GM12878 (cell line): ENCODE data around the gene ACVR1B. TPM values are rescaled to one million over a fixed set of nuclear protein-coding genes. Genes with fewer than 3 reads are reported as not detected.

Experiments
- ATAC-seq: fragments of 200-7000 bp; cut with Tn5 transposase; 3 replicates; pipeline ENCODE4 v1.9.1; 2020; ENCODE audit warnings: mild to moderate bottlenecking, moderate library complexity
- BruUV-seq: library from RNA; stranded (reverse); fragments of 400-500 nt; replicated peaks from 2 replicates; lab custom pipeline; 2021; lab: Mats Ljungman, UMichigan
- CTCF ChIA-PET: fragments of 300-600 bp; sonication (Branson Sonifier 250); formaldehyde crosslinking; extraction: SDS; loops from one replicate; lab custom pipeline; 2021; ENCODE audit warnings: inconsistent platforms; lab: Yijun Ruan, JAX
- POLR2A ChIA-PET: fragments of 350-600 bp; formaldehyde crosslinking; extraction: SDS; loops from one replicate; lab custom pipeline; 2021; ENCODE audit warnings: inconsistent platforms; lab: Charles Lee
- RAD21 ChIA-PET: fragments of 300-600 bp; sonication (Branson Sonifier 250); formaldehyde crosslinking; loops from one replicate; lab custom pipeline; 2023; ENCODE audit warnings: antibody characterized with exemption; ENCODE audit not compliant: unreplicated experiment; lab: Charles Lee
- SMC1A ChIA-PET: fragments of 300-600 bp; sonication (Branson Sonifier 250); formaldehyde crosslinking; loops from one replicate; lab custom pipeline; 2023; ENCODE audit not compliant: unreplicated experiment, uncharacterized antibody; lab: Charles Lee
- DNase-seq: peaks from one replicate; pipeline ENCODE4 v3.0.0-alpha.2; 2011; ENCODE audit warnings: low read depth, low spot score
- FAIRE-seq: peaks from 3 replicates; lab custom pipeline; 2011; peaks lifted over from hg19 to GRCh38; lab: Jason Lieb, UNC
- H2AFZ ChIP-seq: 2 replicates; pipeline ENCODE4 v1.6.0; 2011; ENCODE audit warnings: low read depth, low read length, control low read depth; ENCODE audit not compliant: control insufficient read depth
- H3K27ac ChIP-seq: 2 replicates; pipeline ENCODE4 v1.5.1; 2011; ENCODE audit warnings: control low read depth; ENCODE audit not compliant: control insufficient read depth, insufficient read depth
- H3K27me3 ChIP-seq, 2 experiments: replicated peaks in 1 of 2; 2 replicates each; pipeline versions ENCODE4 v1.6.0 to v1.6.1; 2011; ENCODE audit warnings: low read length in 1 of 2; ENCODE audit not compliant: control insufficient read depth in 2 of 2, insufficient read depth in 2 of 2
- H3K36me3 ChIP-seq, 2 experiments: 2 replicates each; pipeline ENCODE4 v1.5.1; 2011; ENCODE audit warnings: low read length in 1 of 2; ENCODE audit not compliant: control insufficient read depth in 2 of 2, insufficient read depth in 2 of 2
- H3K4me1 ChIP-seq: 2 replicates; pipeline ENCODE4 v1.6.1; 2011; ENCODE audit warnings: mild to moderate bottlenecking, low read length, moderate library complexity, mixed read lengths; ENCODE audit not compliant: control insufficient read depth, insufficient read depth
- H3K4me2 ChIP-seq: 2 replicates; pipeline ENCODE4 v1.6.0; 2011; ENCODE audit warnings: control low read depth; ENCODE audit not compliant: control insufficient read depth, insufficient read depth
- H3K4me3 ChIP-seq: fragments of 200-600 bp; sonication (generic); 2 replicates; pipeline ENCODE4 v1.5.1; 2016
- H3K79me2 ChIP-seq: 2 replicates; pipeline ENCODE4 v1.6.0; 2011; ENCODE audit warnings: low read length; ENCODE audit not compliant: control insufficient read depth, insufficient read depth
- H3K9ac ChIP-seq: 2 replicates; pipeline ENCODE4 v1.8.0; 2011; ENCODE audit warnings: low read length, control low read depth, mixed read lengths; ENCODE audit not compliant: control insufficient read depth, insufficient read depth
- H3K9me3 ChIP-seq: replicated peaks from 3 replicates; pipeline ENCODE4 v1.5.1; 2011; ENCODE audit warnings: mild to moderate bottlenecking, low read length; ENCODE audit not compliant: control insufficient read depth, insufficient read depth
- H4K20me1 ChIP-seq: 2 replicates; pipeline ENCODE4 v1.6.0; 2011; ENCODE audit not compliant: control insufficient read depth, insufficient read depth
- BACH1 ChIP-seq: fragments of 450-650 bp; IDR thresholded peaks from 2 replicates; pipeline ENCODE4 v1.6.1; 2017; ENCODE audit warnings: mild to moderate bottlenecking, borderline replicate concordance
- BMI1 ChIP-seq: fragments of 450-650 bp; IDR thresholded peaks from 2 replicates; pipeline ENCODE4 v1.6.1; 2016; ENCODE audit warnings: mild to moderate bottlenecking, moderate library complexity, borderline replicate concordance
- ETV6 ChIP-seq, 2 experiments: fragments of 450-650 bp in 1 of 2; IDR thresholded peaks in 1 of 2; conservative IDR thresholded peaks in 1 of 2; 2 replicates each; pipeline ENCODE4 v1.6.1; 2014; ENCODE audit warnings: antibody characterized with exemption in 1 of 2, borderline replicate concordance in 1 of 2, low read depth in 1 of 2, mild to moderate bottlenecking in 1 of 2, moderate library complexity in 1 of 2
- HDGF ChIP-seq: fragments of 450-650 bp; IDR thresholded peaks from 2 replicates; pipeline ENCODE4 v1.6.1; 2016; ENCODE audit warnings: antibody characterized with exemption
- MYC ChIP-seq: IDR thresholded peaks from 2 replicates; pipeline ENCODE4 v1.6.1; 2011; ENCODE audit warnings: mild to moderate bottlenecking, low read length, moderate library complexity, inconsistent platforms; ENCODE audit not compliant: insufficient read depth, insufficient replicate concordance, insufficient read length, severe bottlenecking
- NR2F1 ChIP-seq: fragments of 450-650 bp; conservative IDR thresholded peaks from 2 replicates; pipeline ENCODE4 v1.6.1; 2017; ENCODE audit warnings: mild to moderate bottlenecking
- RBBP5 ChIP-seq: fragments of 200-600 bp; sonication (generic); conservative IDR thresholded peaks from 2 replicates; pipeline ENCODE4 v1.6.1; 2016
- SIX5 ChIP-seq: IDR thresholded peaks from 2 replicates; pipeline ENCODE4 v1.6.1; 2011; ENCODE audit warnings: mild to moderate bottlenecking, low read depth, low read length, moderate library complexity; ENCODE audit not compliant: severe bottlenecking
- SP1 ChIP-seq: IDR thresholded peaks from one replicate; pipeline ENCODE4 v1.6.1; 2011; ENCODE audit warnings: low read depth, low read length
- TCF3 ChIP-seq: IDR thresholded peaks from 2 replicates; pipeline ENCODE4 v1.6.1; 2012; ENCODE audit warnings: low read depth, mild to moderate bottlenecking, low read length, borderline replicate concordance; ENCODE audit not compliant: insufficient read depth
- YBX1 ChIP-seq: fragments of 450-650 bp; IDR thresholded peaks from 2 replicates; pipeline ENCODE4 v1.6.1; 2016; ENCODE audit warnings: antibody characterized with exemption
- ZBED1 ChIP-seq: IDR thresholded peaks from 2 replicates; pipeline ENCODE4 v1.6.1; 2016; ENCODE audit warnings: borderline replicate concordance
- WGBS: methylation state at CpG from one replicate; pipeline ENCODE4 v1.1.6; 2016; ENCODE audit warnings: low lambda C conversion rate; ENCODE audit not compliant: insufficient replicate concordance, insufficient coverage; ENCODE audit errors: missing lambda C conversion rate; 5-methylcytosine and 5-hydroxymethylcytosine counted together
- in situ Hi-C: fragments of 300-500 bp; cut with MboI; formaldehyde crosslinking; loops from 9 replicates; pipeline ENCODE4 v1.14.3; 2018; ENCODE audit warnings: mixed read lengths
- intact Hi-C: fragments of 100-400 bp; cut with micrococcal nuclease; formaldehyde crosslinking; loops from one replicate; pipeline ENCODE4 v1.14.2; 2022; ENCODE audit not compliant: unreplicated experiment
- polyA plus RNA-seq, 11 experiments: library from polyadenylated mRNA; depleted of rRNA in 4 of 11; unstranded in 6 of 11; stranded (reverse) in 5 of 11; fragments of >200 nt; fragmentation: Nextera tagmentation in 4 of 11; fragmentation: Illumina TruSeq in 1 of 11; extraction: Ambion mirVana in 4 of 11; extraction: Trizol in 1 of 11; gene quantifications; 1 replicate in 1 of 11; 2 replicates in 10 of 11; pipeline versions ENCODE4 v1.2.1 to v1.2.3, GENCODE V29; 2011 to 2016; ENCODE audit warnings: inconsistent platforms in 2 of 11, missing spikeins in 2 of 11, low read depth in 1 of 11
- total RNA-seq, 4 experiments: library from RNA; depleted of rRNA in 3 of 4; stranded (reverse); fragments of >200 nt in 3 of 4; fragmentation: Illumina TruSeq in 1 of 4; extraction: Trizol in 1 of 4; gene quantifications; 2 replicates each; pipeline versions ENCODE4 v1.2.1 to v1.2.3, GENCODE V29; 2013 to 2021
- TF ChIP-seq, protein P1 (sequence below): fragments of 450-650 bp; IDR thresholded peaks from 2 replicates; pipeline ENCODE4 v1.6.1; 2017; ENCODE audit warnings: borderline replicate concordance
- TF ChIP-seq, protein P2 (sequence below): IDR thresholded peaks from 2 replicates; pipeline ENCODE4 v1.6.1; 2011; ENCODE audit warnings: mild to moderate bottlenecking, low read depth, low read length, moderate library complexity; ENCODE audit not compliant: insufficient replicate concordance
- TF ChIP-seq, protein P3 (sequence below), 3 experiments: IDR thresholded peaks in 2 of 3; conservative IDR thresholded peaks in 1 of 3; 2 replicates each; pipeline ENCODE4 v1.5.1; 2011; ENCODE audit warnings: low read depth in 3 of 3, low read length in 3 of 3, mild to moderate bottlenecking in 3 of 3, control low read depth in 2 of 3, moderate library complexity in 2 of 3, inconsistent platforms in 1 of 3, mixed read lengths in 1 of 3; ENCODE audit not compliant: control insufficient read depth in 2 of 3, insufficient read depth in 1 of 3; ENCODE audit errors: extremely low read depth in 1 of 3

ACVR1B gene
- total and polyA plus RNA-seq, 10 of the 15 experiments (the other 5 are each of a cell fraction or from before 2014, with no cell fraction given), result 0.02 to 0.69 (median 0.16) TPM; not detected in 2

DNA sequence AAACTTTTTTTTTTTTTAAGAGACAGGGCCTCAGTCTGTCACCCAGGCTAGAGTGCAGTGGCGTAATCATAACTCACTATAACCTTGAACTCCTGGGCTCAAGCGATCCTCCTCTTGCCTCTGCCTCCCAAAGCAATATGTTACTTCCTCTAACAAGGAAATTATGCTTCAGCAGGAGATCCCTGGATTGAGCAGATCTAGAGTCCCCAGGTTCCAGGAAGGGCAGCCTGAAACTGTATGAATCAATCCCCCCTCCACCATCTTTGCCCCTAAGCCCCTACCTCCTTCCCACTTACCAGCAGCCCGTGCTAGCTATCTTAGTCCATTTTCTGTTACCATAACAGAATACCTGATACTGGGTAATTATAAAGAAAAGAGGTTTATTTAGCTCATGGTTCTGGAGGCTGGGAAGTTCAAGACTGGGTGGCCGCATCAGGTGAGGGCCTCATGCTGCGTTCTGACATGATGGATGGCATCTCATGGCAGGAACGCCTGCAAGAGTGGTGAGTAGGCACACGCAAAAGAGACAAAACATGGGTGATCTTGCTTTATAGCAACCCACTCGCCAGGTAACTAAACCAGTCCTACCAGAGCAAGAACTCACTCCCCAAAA lies 60.2 kb downstream of the ACVR1B start (continued):
- TF ChIP-seq, protein P1, sequence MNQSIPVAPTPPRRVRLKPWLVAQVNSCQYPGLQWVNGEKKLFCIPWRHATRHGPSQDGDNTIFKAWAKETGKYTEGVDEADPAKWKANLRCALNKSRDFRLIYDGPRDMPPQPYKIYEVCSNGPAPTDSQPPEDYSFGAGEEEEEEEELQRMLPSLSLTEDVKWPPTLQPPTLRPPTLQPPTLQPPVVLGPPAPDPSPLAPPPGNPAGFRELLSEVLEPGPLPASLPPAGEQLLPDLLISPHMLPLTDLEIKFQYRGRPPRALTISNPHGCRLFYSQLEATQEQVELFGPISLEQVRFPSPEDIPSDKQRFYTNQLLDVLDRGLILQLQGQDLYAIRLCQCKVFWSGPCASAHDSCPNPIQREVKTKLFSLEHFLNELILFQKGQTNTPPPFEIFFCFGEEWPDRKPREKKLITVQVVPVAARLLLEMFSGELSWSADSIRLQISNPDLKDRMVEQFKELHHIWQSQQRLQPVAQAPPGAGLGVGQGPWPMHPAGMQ, result no peak
- no peak for TF ChIP-seq MYC
- TF ChIP-seq YBX1, result no peak

DNA sequence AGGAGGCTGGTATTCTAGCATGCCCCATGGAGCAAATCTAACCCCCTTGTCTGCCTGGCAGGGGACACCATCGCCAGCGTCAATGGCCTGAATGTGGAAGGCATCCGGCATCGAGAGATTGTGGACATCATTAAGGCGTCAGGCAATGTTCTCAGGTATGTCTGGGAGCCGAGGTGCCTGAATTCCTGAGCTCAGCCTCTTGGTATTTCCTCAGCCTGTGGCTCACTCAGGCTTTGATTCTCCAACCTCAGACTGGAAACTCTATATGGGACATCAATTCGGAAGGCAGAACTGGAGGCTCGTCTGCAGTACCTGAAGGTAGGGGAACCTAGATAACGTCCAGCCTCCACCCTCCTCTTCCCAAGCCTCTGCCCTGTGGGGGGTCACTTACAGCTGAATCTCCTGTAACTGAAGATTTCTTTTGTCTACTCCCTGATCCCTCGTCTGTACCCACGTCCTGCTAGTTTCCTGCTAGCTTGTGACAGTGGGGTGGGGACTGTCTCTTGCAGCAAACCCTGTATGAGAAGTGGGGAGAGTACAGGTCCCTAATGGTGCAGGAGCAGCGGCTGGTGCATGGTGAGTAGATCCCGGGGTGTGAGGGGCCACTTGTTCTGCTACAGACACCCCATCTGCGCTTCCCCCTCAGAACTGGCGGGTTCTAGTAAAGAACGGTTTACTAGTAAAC lies 62.3 kb downstream of the ACVR1B start:
- no peak for ATAC-seq
- in situ Hi-C loops (no loop called here), intact Hi-C loops (no loop called here)
- no peaks in the 10 kb centered on the region for H3K4me1 ChIP-seq
- H3K4me2 ChIP-seq, result no peak overlapping the region
- CTCF ChIA-PET, result interaction anchor here (1.1 to 1.6 kb wide), 2 partner anchors 9 to 108 kb away, joined by 3 to 7 read pairs; no protein-coding TSS in a partner anchor
- H4K20me1 ChIP-seq, result no peaks in the 10 kb centered on the region
- DNase-seq, result no peak
- H3K9ac ChIP-seq, result no peak overlapping the region
- H3K27me3 ChIP-seq, result peaks cover 0 to under 1% of the 10 kb centered on the region in 2 experiments; a peak in 1 of 4 replicates
- H3K79me2 ChIP-seq, result no peaks in the 10 kb centered on the region
- H3K9me3 ChIP-seq, result no peaks in the 10 kb centered on the region
- no peak overlapping the region for H3K27ac ChIP-seq
- WGBS, result 43% methylated on average over 16 of the region's 16 CpGs
- no peaks in the 10 kb centered on the region for H3K36me3 ChIP-seq
- no peak overlapping the region for H2AFZ ChIP-seq
- no TSS peak for BruUV-seq
- POLR2A ChIA-PET, result no interaction called here
- H3K4me3 ChIP-seq, result no peak overlapping the region
- FAIRE-seq, result no peak
- SMC1A ChIA-PET, result interaction anchor here (0.6 kb wide), 1 partner anchor 881 kb away, joined by 3 read pairs; no protein-coding TSS in a partner anchor
- RAD21 ChIA-PET, result no interaction called here
- no peak for TF ChIP-seq TCF3
- no peak for TF ChIP-seq ETV6 (conservative IDR thresholded peaks at IDR 0.05 in 1 of 2, IDR thresholded peaks at IDR 0.05 in 1 of 2; ENCODE audit: borderline replicate concordance in 1 of 2, low read depth in 1 of 2)
- TF ChIP-seq SIX5, result no peak
- no peak for TF ChIP-seq NR2F1
- TF ChIP-seq, protein P2, sequence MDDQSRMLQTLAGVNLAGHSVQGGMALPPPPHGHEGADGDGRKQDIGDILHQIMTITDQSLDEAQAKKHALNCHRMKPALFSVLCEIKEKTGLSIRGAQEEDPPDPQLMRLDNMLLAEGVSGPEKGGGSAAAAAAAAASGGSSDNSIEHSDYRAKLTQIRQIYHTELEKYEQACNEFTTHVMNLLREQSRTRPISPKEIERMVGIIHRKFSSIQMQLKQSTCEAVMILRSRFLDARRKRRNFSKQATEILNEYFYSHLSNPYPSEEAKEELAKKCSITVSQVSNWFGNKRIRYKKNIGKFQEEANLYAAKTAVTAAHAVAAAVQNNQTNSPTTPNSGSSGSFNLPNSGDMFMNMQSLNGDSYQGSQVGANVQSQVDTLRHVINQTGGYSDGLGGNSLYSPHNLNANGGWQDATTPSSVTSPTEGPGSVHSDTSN, result no peak
- no peak for TF ChIP-seq SP1
- TF ChIP-seq, protein P3, sequence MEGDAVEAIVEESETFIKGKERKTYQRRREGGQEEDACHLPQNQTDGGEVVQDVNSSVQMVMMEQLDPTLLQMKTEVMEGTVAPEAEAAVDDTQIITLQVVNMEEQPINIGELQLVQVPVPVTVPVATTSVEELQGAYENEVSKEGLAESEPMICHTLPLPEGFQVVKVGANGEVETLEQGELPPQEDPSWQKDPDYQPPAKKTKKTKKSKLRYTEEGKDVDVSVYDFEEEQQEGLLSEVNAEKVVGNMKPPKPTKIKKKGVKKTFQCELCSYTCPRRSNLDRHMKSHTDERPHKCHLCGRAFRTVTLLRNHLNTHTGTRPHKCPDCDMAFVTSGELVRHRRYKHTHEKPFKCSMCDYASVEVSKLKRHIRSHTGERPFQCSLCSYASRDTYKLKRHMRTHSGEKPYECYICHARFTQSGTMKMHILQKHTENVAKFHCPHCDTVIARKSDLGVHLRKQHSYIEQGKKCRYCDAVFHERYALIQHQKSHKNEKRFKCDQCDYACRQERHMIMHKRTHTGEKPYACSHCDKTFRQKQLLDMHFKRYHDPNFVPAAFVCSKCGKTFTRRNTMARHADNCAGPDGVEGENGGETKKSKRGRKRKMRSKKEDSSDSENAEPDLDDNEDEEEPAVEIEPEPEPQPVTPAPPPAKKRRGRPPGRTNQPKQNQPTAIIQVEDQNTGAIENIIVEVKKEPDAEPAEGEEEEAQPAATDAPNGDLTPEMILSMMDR (IDR thresholded peaks at IDR 0.05 in 2 of 3, conservative IDR thresholded peaks at IDR 0.05 in 1 of 3; ENCODE audit: control insufficient read depth in 2 of 3, extremely low read depth in 1 of 3, insufficient read depth in 1 of 3, low read depth in 3 of 3, low read length in 3 of 3), result no peak
- TF ChIP-seq BMI1, result no peak
- TF ChIP-seq BACH1, result no peak
- TF ChIP-seq HDGF, result no peak
- TF ChIP-seq RBBP5, result no peak
- no peak for TF ChIP-seq ZBED1
